Measurements from ENCODE around the gene KCNH4. TPM values are rescaled to one million over a fixed set of nuclear protein-coding genes. Genes with fewer than 3 reads are reported as not detected.

The KCNH4 gene
- total and polyA plus RNA-seq, 2 of the 13 experiments (the other 11 are each of a cell fraction or from before 2014, with no cell fraction given) = 0.01 to 0.09 TPM

- TF ChIP-seq CTCF (CRISPR knock-in tag; IDR thresholded peaks at IDR 0.05) (peak; percentile 63), ZMYM2 (CRISPR knock-in tag; IDR thresholded peaks at IDR 0.05) (peak; percentile 59; the same call in 1 of the 2 replicates), ZNF552 (CRISPR knock-in tag; IDR thresholded peaks at IDR 0.05; ENCODE audit: borderline replicate concordance) (peak; percentile 62; the same call in 1 of the 2 replicates), ARNTL (CRISPR knock-in tag; IDR thresholded peaks at IDR 0.05) (peak; percentile 72; the same call in 1 of the 2 replicates), ETV5 (CRISPR knock-in tag; IDR thresholded peaks at IDR 0.05; ENCODE audit: borderline replicate concordance) (no peak), REST (IDR thresholded peaks at IDR 0.05; ENCODE audit: borderline replicate concordance in 1 of 2, low read depth in 1 of 2, low read length in 2 of 2) (peak in 1 of 2 experiments; percentile 40; a peak in 2 of 4 replicates), CEBPG (CRISPR knock-in tag; IDR thresholded peaks at IDR 0.05) (no peak), ZFAT (CRISPR knock-in tag; conservative IDR thresholded peaks at IDR 0.05) (no peak), HNRNPH1 (optimal IDR thresholded peaks at IDR 0.05; ENCODE audit: low read depth, low read length) (no peak), MEIS1 (CRISPR knock-in tag; IDR thresholded peaks at IDR 0.05; ENCODE audit: borderline replicate concordance) (0 out of 2 replicates have a peak, but pooled peaks have one; percentile 21), MNT (IDR thresholded peaks at IDR 0.05) (peak; percentile 66), E2F1 (CRISPR knock-in tag; IDR thresholded peaks at IDR 0.05) (peak; percentile 53; the same call in 1 of the 2 replicates), ZBTB2 (CRISPR knock-in tag; IDR thresholded peaks at IDR 0.05; ENCODE audit: low read depth) (0 out of 2 replicates have a peak, but pooled peaks have one; percentile 6), REPIN1 (CRISPR knock-in tag; IDR thresholded peaks at IDR 0.05; ENCODE audit: borderline replicate concordance, low read depth) (peak; percentile 70; the same call in 1 of the 2 replicates), ZNF20 (CRISPR knock-in tag; IDR thresholded peaks at IDR 0.05) (no peak), ZNF788 (CRISPR knock-in tag; IDR thresholded peaks at IDR 0.05; ENCODE audit: borderline replicate concordance) (peak; percentile 36; the same call in 1 of the 2 replicates), PCBP1 (IDR thresholded peaks at IDR 0.05; ENCODE audit: borderline replicate concordance, low read depth, low read length) (0 out of 2 replicates have a peak, but pooled peaks have one; percentile 65)
These were observed at the start of gene KCNH4 (continued) for GRCh38 chr17:42180922-42181850.

All from HepG2 (cell line).